ENCODE data around the gene DYNLT2.

The DYNLT2 gene

GRCh38 chr6:169692516-169692915 lies 58.9 kb downstream of the DYNLT2 start:
- no peak for DNase-seq

GRCh38 chr6:169691260-169691659 lies 60.1 kb downstream of the DYNLT2 start:
- no peak for DNase-seq

Measured in NCI-H82 (cell line).